Measurements from ENCODE around the gene BMP2K.
"Not testable (repeated sequence)": the region's sequence is repeated elsewhere in the genome, so short reads cannot be mapped to it uniquely, and the experiment has no call there.

GRCh38 chr4:78908974-78909373 lies 132.8 kb downstream of the BMP2K start:
- not testable (repeated sequence) for TF ChIP-seq POLR2AphosphoS5, POLR2A (IDR thresholded peaks at IDR 0.05; ENCODE audit: low read depth, low read length)
